Ovary (tissue), 9 donors: ENCODE measurements around the gene KDELR3. TPM values are rescaled to one million over a fixed set of nuclear protein-coding genes. Genes with fewer than 3 reads are reported as not detected.

Source experiments
- DNase-seq, 5 donors: peaks; one replicate each; pipeline ENCODE4 v3.0.0-alpha.2; 2019 to 2020
- H3K27ac ChIP-seq, 2 donors: fragments of 200-600 bp; one replicate each; pipeline versions ENCODE4 v1.5.1 to v1.8.0; 2019 to 2022
- H3K27me3 ChIP-seq: fragments of 200-600 bp; one replicate; pipeline ENCODE4 v1.8.0; 2022
- H3K36me3 ChIP-seq: fragments of 200-600 bp; sonication (generic); one replicate; pipeline ENCODE4 v1.5.1; 2019
- H3K4me1 ChIP-seq: one replicate; pipeline ENCODE4 v1.8.1; 2013; ENCODE audit warnings: mild to moderate bottlenecking, moderate library complexity; ENCODE audit not compliant: insufficient read depth
- H3K4me3 ChIP-seq: fragments of 200-600 bp; sonication (generic); one replicate; pipeline ENCODE4 v1.5.1; 2017
- H3K9me3 ChIP-seq, 2 donors: fragments of 200-600 bp in 1 of 2; sonication (generic) in 1 of 2; one replicate each; pipeline versions ENCODE4 v1.5.1 to v1.8.1; 2013 to 2019; ENCODE audit warnings: mild to moderate bottlenecking in 1 of 2, moderate library complexity in 1 of 2
- CTCF ChIP-seq, 3 donors: fragments of 450-650 bp in 2 of 3; fragments of 200-600 bp in 1 of 3; IDR thresholded peaks; one replicate each; pipeline versions ENCODE4 v1.5.1 to v1.8.0; 2016 to 2022; ENCODE audit warnings: antibody characterized with exemption in 3 of 3, mild to moderate bottlenecking in 1 of 3
- EP300 ChIP-seq: sonication (generic); formaldehyde crosslinking; IDR thresholded peaks from one replicate; pipeline ENCODE4 v1.6.1; 2017; ENCODE audit warnings: antibody characterized with exemption
- POLR2A ChIP-seq: fragments of 450-650 bp; IDR thresholded peaks from one replicate; pipeline ENCODE4 v1.6.1; 2017; ENCODE audit warnings: antibody characterized with exemption, mild to moderate bottlenecking, moderate library complexity
- WGBS, 3 donors: extraction: QIAGEN DNeasy Blood & Tissue Kit in 1 of 3; methylation state at CpG; one replicate each; pipeline versions ENCODE4 v1.1.5 to v1.1.7; 2013 to 2017; 5-methylcytosine and 5-hydroxymethylcytosine counted together
- intact Hi-C, 4 donors: fragments of 100-400 bp; cut with DNase I; formaldehyde crosslinking; loops; one replicate each; pipeline versions ENCODE4 v1.11.0 to v1.15.1; 2022 to 2023
- polyA plus RNA-seq, 2 donors: library from polyadenylated mRNA; stranded (reverse); fragments of 200-250 nt in 1 of 2; fragments of 350-450 nt in 1 of 2; fragmentation: Illumina TruSeq in 1 of 2; extraction: RNeasy Lipid Tissue Mini Kit (QIAGEN cat#74804) in 1 of 2; gene quantifications; one replicate each; pipeline ENCODE4 v1.2.3, GENCODE V29; 2013 to 2014
- total RNA-seq, 7 donors: library from RNA; depleted of rRNA in 2 of 7; stranded (reverse); fragments of >200 nt in 2 of 7; fragmentation: NEBNext Ultra II Directional in 3 of 7; extraction: Animal tissue kit (Norgen Biotek cat#: 25700) in 3 of 7; gene quantifications; one replicate each; pipeline versions ENCODE4 v1.1.0 to v1.2.4, GENCODE V29; 2016 to 2023
- donor health status: DM: no; HTN: no; CAD: no; lungs with moderate emphysema.
- donor health status: DM: no; HTN: no; CAD: no.
- donor health status: Bipolar disorder and iron deficiency.
- donor health status: DM: yes; HTN: yes; CAD: no.
- donor health status: DM: no; HTN: no; CAD: no.
- donor health status: DM: yes; HTN: yes; CAD: no.

Gene KDELR3
- total and polyA plus RNA-seq, 9 donors, result 0.81 to 26.9 (median 2.4) TPM

- 84 to 89% (median 87%) methylated on average over 1 of the region's 1 CpG for WGBS, 3 donors
- DNase-seq, result no peak
- Histone ChIP-seq H3K4me3 (no peak overlapping the region), H3K36me3 (no peaks in the 10 kb centered on the region), H3K27me3 (no peaks in the 10 kb centered on the region), H3K9me3 (no peaks in the 10 kb centered on the region), H3K27ac (no peak overlapping the region), H3K4me1 (no peaks in the 10 kb centered on the region)
- intact Hi-C loops, result no loop called here
- no peak for TF ChIP-seq EP300
- no peak for TF ChIP-seq CTCF (IDR thresholded peaks at IDR 0.05)
- no peak for TF ChIP-seq POLR2A
These were observed 9.7 kb downstream of the KDELR3 start for GRCh38 chr22:38477585-38477984.

- no peak overlapping the region for H3K27ac ChIP-seq
- H3K4me1 ChIP-seq, result no peaks in the 10 kb centered on the region
- H3K9me3 ChIP-seq, result no peaks in the 10 kb centered on the region
- DNase-seq, result no peak
- H3K27me3 ChIP-seq, result no peaks in the 10 kb centered on the region
- H3K4me3 ChIP-seq, result no peak overlapping the region
- intact Hi-C loops, result no loop called here
- TF ChIP-seq POLR2A, result no peak
- TF ChIP-seq EP300, result no peak
- no peak for TF ChIP-seq CTCF (IDR thresholded peaks at IDR 0.05)
- 77 to 83% (median 77%) methylated on average over 7 of the region's 7 CpGs for WGBS, 3 donors
- H3K36me3 ChIP-seq, result no peaks in the 10 kb centered on the region
These were observed 11.4 kb downstream of the KDELR3 start for GRCh38 chr22:38479096-38479837.

- Histone ChIP-seq H3K27ac (no peak overlapping the region), H3K27me3 (no peaks in the 10 kb centered on the region), H3K36me3 (no peaks in the 10 kb centered on the region), H3K9me3 (no peaks in the 10 kb centered on the region), H3K4me1 (no peaks in the 10 kb centered on the region), H3K4me3 (no peak overlapping the region)
- DNase-seq, result no peak
- no peak for TF ChIP-seq CTCF (IDR thresholded peaks at IDR 0.05)
- TF ChIP-seq EP300, result no peak
- no peak for TF ChIP-seq POLR2A
- 85 to 87% (median 86%) methylated on average over 3 of the region's 3 CpGs for WGBS, 3 donors
- intact Hi-C loops, result no loop called here
These were observed 13.4 kb downstream of the KDELR3 start for GRCh38 chr22:38481162-38481870.

- no peak for DNase-seq
- H3K9me3 ChIP-seq, result no peaks in the 10 kb centered on the region
- TF ChIP-seq CTCF (IDR thresholded peaks at IDR 0.05), result no peak
- TF ChIP-seq POLR2A, result no peak
- TF ChIP-seq EP300, result no peak
- intact Hi-C loops, result no loop called here
- no peaks in the 10 kb centered on the region for H3K36me3 ChIP-seq
- 77 to 81% (median 78%) methylated on average over 8 of the region's 8 CpGs for WGBS, 3 donors
- H3K4me3 ChIP-seq, result no peak overlapping the region
- H3K4me1 ChIP-seq, result no peaks in the 10 kb centered on the region
- no peaks in the 10 kb centered on the region for H3K27me3 ChIP-seq
- no peak overlapping the region for H3K27ac ChIP-seq
These were observed 14.0 kb downstream of the KDELR3 start for GRCh38 chr22:38481871-38482332.
